ENCODE results near the gene SPEM1. TPM values are rescaled to one million over a fixed set of nuclear protein-coding genes. Genes with fewer than 3 reads are reported as not detected.

SPEM1 gene
- total and polyA plus RNA-seq, 2 of the 13 experiments (the other 11 are each of a cell fraction or from before 2014, with no cell fraction given) = not detected

DNA sequence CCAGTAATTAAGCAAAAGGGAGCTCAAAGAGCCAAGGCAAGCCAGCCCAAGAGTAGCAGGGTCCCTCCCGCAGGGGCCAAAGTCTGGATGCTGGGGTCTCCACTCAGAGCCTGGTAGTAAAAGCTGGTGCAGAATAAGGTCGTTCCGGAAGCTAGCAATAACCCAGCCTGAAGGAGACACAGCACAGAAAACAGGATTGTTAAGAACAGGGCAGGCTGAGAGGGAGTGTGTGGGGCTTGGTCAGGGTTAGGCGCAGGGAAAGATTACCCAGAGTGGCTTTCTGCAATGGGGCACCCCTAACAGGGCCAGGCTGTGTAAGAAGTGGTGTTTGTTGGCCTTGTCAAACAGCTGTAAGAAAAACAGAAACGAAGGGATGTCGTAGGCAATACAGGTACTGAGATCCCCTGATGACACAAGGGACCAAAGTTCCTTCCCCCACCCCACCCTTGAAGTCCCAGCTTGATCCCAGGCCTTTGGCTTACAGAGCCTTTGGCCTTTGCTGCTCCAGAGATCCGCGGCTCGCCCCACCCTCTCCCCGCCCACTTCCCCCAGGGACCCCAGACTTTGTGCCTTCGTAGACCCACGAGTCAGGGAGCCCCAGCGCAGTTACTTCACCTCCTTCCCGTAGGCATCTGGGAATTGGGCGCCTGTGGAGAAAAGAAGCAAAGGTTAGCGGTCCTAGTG is 16.9 kb upstream of the SPEM1 start (continued):
- TF ChIP-seq ZNF33A (CRISPR knock-in tag; IDR thresholded peaks at IDR 0.05; ENCODE audit: borderline replicate concordance) (no peak), NAIF1 (CRISPR knock-in tag; IDR thresholded peaks at IDR 0.05; ENCODE audit: borderline replicate concordance) (no peak), ZNF432 (CRISPR knock-in tag; IDR thresholded peaks at IDR 0.05; ENCODE audit: borderline replicate concordance) (no peak), MEIS1 (CRISPR knock-in tag; IDR thresholded peaks at IDR 0.05; ENCODE audit: borderline replicate concordance) (peak; percentile 69; the same call in 1 of the 2 replicates), ZNF354B (CRISPR knock-in tag; IDR thresholded peaks at IDR 0.05) (no peak), MED1 (CRISPR knock-in tag; IDR thresholded peaks at IDR 0.05) (no peak; the same call in none of the 2 replicates), NFRKB (IDR thresholded peaks at IDR 0.05) (no peak), ZNF737 (CRISPR knock-in tag; IDR thresholded peaks at IDR 0.05; ENCODE audit: borderline replicate concordance) (0 out of 2 replicates have a peak, but pooled peaks have one; percentile 29), ZNF367 (CRISPR knock-in tag; IDR thresholded peaks at IDR 0.05; ENCODE audit: borderline replicate concordance) (no peak), ATRX (CRISPR knock-in tag; IDR thresholded peaks at IDR 0.05; ENCODE audit: borderline replicate concordance) (no peak), RFXANK (CRISPR knock-in tag; IDR thresholded peaks at IDR 0.05) (no peak), ZFY (CRISPR knock-in tag; IDR thresholded peaks at IDR 0.05) (no peak), FOXJ3 (CRISPR knock-in tag; IDR thresholded peaks at IDR 0.05; ENCODE audit: borderline replicate concordance) (no peak), ATAD3A (CRISPR knock-in tag; IDR thresholded peaks at IDR 0.05) (no peak), SRSF9 (IDR thresholded peaks at IDR 0.05; ENCODE audit: borderline replicate concordance, insufficient read depth, low read depth, low read length, poor library complexity, severe bottlenecking) (no peak), IKZF1 (IDR thresholded peaks at IDR 0.05) (no peak), POLR2G (IDR thresholded peaks at IDR 0.05; ENCODE audit: low read depth, low read length) (peak; percentile 71; the same call in 1 of the 2 replicates)
- TF ChIP-seq, protein P1, sequence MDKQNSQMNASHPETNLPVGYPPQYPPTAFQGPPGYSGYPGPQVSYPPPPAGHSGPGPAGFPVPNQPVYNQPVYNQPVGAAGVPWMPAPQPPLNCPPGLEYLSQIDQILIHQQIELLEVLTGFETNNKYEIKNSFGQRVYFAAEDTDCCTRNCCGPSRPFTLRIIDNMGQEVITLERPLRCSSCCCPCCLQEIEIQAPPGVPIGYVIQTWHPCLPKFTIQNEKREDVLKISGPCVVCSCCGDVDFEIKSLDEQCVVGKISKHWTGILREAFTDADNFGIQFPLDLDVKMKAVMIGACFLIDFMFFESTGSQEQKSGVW (CRISPR knock-in tag; IDR thresholded peaks at IDR 0.05; ENCODE audit: borderline replicate concordance) = no peak
- TF ChIP-seq, protein P2, sequence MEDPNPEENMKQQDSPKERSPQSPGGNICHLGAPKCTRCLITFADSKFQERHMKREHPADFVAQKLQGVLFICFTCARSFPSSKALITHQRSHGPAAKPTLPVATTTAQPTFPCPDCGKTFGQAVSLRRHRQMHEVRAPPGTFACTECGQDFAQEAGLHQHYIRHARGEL (CRISPR knock-in tag; IDR thresholded peaks at IDR 0.05) = no peak
- TF ChIP-seq, protein P3, sequence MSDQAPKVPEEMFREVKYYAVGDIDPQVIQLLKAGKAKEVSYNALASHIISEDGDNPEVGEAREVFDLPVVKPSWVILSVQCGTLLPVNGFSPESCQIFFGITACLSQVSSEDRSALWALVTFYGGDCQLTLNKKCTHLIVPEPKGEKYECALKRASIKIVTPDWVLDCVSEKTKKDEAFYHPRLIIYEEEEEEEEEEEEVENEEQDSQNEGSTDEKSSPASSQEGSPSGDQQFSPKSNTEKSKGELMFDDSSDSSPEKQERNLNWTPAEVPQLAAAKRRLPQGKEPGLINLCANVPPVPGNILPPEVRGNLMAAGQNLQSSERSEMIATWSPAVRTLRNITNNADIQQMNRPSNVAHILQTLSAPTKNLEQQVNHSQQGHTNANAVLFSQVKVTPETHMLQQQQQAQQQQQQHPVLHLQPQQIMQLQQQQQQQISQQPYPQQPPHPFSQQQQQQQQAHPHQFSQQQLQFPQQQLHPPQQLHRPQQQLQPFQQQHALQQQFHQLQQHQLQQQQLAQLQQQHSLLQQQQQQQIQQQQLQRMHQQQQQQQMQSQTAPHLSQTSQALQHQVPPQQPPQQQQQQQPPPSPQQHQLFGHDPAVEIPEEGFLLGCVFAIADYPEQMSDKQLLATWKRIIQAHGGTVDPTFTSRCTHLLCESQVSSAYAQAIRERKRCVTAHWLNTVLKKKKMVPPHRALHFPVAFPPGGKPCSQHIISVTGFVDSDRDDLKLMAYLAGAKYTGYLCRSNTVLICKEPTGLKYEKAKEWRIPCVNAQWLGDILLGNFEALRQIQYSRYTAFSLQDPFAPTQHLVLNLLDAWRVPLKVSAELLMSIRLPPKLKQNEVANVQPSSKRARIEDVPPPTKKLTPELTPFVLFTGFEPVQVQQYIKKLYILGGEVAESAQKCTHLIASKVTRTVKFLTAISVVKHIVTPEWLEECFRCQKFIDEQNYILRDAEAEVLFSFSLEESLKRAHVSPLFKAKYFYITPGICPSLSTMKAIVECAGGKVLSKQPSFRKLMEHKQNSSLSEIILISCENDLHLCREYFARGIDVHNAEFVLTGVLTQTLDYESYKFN (CRISPR knock-in tag; conservative IDR thresholded peaks at IDR 0.05) = peak; percentile 71
- TF ChIP-seq, protein P4, sequence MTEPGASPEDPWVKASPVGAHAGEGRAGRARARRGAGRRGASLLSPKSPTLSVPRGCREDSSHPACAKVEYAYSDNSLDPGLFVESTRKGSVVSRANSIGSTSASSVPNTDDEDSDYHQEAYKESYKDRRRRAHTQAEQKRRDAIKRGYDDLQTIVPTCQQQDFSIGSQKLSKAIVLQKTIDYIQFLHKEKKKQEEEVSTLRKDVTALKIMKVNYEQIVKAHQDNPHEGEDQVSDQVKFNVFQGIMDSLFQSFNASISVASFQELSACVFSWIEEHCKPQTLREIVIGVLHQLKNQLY (CRISPR knock-in tag; IDR thresholded peaks at IDR 0.05) = peak; percentile 24; the same call in 1 of the 2 replicates
- TF ChIP-seq, protein P5, sequence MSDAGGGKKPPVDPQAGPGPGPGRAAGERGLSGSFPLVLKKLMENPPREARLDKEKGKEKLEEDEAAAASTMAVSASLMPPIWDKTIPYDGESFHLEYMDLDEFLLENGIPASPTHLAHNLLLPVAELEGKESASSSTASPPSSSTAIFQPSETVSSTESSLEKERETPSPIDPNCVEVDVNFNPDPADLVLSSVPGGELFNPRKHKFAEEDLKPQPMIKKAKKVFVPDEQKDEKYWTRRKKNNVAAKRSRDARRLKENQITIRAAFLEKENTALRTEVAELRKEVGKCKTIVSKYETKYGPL (CRISPR knock-in tag; IDR thresholded peaks at IDR 0.05) = no peak
- TF ChIP-seq, protein P6, sequence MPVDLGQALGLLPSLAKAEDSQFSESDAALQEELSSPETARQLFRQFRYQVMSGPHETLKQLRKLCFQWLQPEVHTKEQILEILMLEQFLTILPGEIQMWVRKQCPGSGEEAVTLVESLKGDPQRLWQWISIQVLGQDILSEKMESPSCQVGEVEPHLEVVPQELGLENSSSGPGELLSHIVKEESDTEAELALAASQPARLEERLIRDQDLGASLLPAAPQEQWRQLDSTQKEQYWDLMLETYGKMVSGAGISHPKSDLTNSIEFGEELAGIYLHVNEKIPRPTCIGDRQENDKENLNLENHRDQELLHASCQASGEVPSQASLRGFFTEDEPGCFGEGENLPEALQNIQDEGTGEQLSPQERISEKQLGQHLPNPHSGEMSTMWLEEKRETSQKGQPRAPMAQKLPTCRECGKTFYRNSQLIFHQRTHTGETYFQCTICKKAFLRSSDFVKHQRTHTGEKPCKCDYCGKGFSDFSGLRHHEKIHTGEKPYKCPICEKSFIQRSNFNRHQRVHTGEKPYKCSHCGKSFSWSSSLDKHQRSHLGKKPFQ (CRISPR knock-in tag; IDR thresholded peaks at IDR 0.05; ENCODE audit: insufficient replicate concordance) = no peak
